ENCODE data around the gene MTA3.
"Not testable (repeated sequence)": the region's sequence is repeated elsewhere in the genome, so short reads cannot be mapped to it uniquely, and the experiment has no call there.

Gene MTA3

GRCh38 chr2:42568401-42569115, at the start of gene MTA3:
MTA3 (plus strand) TSS chr2:42568632; CDS start chr2:42568746, 114 bp downstream.
- no peak for DNase-seq

- DNase-seq, result no peak
These were observed 48.8 kb upstream of the MTA3 start for GRCh38 chr2:42519624-42520023.

GRCh38 chr2:42522035-42522434, 46.4 kb upstream of the MTA3 start:
- no peak for DNase-seq

GRCh38 chr2:42523341-42523740, 45.1 kb upstream of the MTA3 start:
- no peak for DNase-seq

- DNase-seq, result no peak
These were observed 36.0 kb upstream of the MTA3 start for GRCh38 chr2:42532397-42532796.

- DNase-seq, result no peak
These were observed 30.9 kb upstream of the MTA3 start for GRCh38 chr2:42537493-42537892.

GRCh38 chr2:42542871-42543270, 25.6 kb upstream of the MTA3 start:
- no peak for DNase-seq

- no peak for DNase-seq
These were observed 23.3 kb upstream of the MTA3 start for GRCh38 chr2:42545023-42545721.

GRCh38 chr2:42545841-42546390, 22.5 kb upstream of the MTA3 start:
- DNase-seq, result no peak

GRCh38 chr2:42547014-42547413, 21.4 kb upstream of the MTA3 start:
- peak; percentile 85 for DNase-seq

- no peak for DNase-seq
These were observed 20.8 kb upstream of the MTA3 start for GRCh38 chr2:42547446-42548295.

GRCh38 chr2:42550870-42551269, 17.6 kb upstream of the MTA3 start:
- no peak for DNase-seq

- no peak for DNase-seq
These were observed 14.0 kb upstream of the MTA3 start for GRCh38 chr2:42554392-42554791.

GRCh38 chr2:42556315-42556890, 12.0 kb upstream of the MTA3 start:
- no peak for DNase-seq

- DNase-seq, result no peak
These were observed 11.1 kb upstream of the MTA3 start for GRCh38 chr2:42557306-42557705.

- DNase-seq, result no peak
These were observed 9.6 kb upstream of the MTA3 start for GRCh38 chr2:42558827-42559226.

- DNase-seq, result not testable (repeated sequence)
These were observed 8.3 kb upstream of the MTA3 start for GRCh38 chr2:42560133-42560532.

- no peak for DNase-seq
These were observed 7.5 kb upstream of the MTA3 start for GRCh38 chr2:42560899-42561298.

GRCh38 chr2:42562474-42563144, 5.8 kb upstream of the MTA3 start:
- DNase-seq, result no peak

GRCh38 chr2:42566025-42566424, 2.4 kb upstream of the MTA3 start:
- DNase-seq, result peak; percentile 16

- no peak for DNase-seq
These were observed 1.6 kb upstream of the MTA3 start for GRCh38 chr2:42566837-42567321.

- no peak for DNase-seq
These were observed 1.1 kb upstream of the MTA3 start for GRCh38 chr2:42567364-42567763.

Measured in MV-4-11 (cell line).